Measurements from ENCODE around the gene LRRC36.
A peak's percentile ranks its signal among the peaks of the same experiment; 100 is the strongest.

GRCh38 chr16:67407788-67408452, 81.3 kb downstream of the LRRC36 start:
- no peak for TF ChIP-seq POLR2A (IDR thresholded peaks at IDR 0.05; ENCODE audit: insufficient read depth in 1 of 2, low read depth in 2 of 2, low read length in 2 of 2)
- TF ChIP-seq CTCF (CRISPR knock-in tag; IDR thresholded peaks at IDR 0.05) = peak; percentile 47
- TF ChIP-seq ZNF205 (CRISPR knock-in tag; IDR thresholded peaks at IDR 0.05) = no peak
- no peak for TF ChIP-seq SNRNP70 (IDR thresholded peaks at IDR 0.05; ENCODE audit: low read depth, low read length)
- TF ChIP-seq ZHX2 (IDR thresholded peaks at IDR 0.05; ENCODE audit: low read depth) = no peak
- TF ChIP-seq ZHX2 (CRISPR knock-in tag; IDR thresholded peaks at IDR 0.05; ENCODE audit: borderline replicate concordance) = no peak
- no peak for TF ChIP-seq ZNF318 (CRISPR knock-in tag; IDR thresholded peaks at IDR 0.05)
